M059J (cell line): Measurements from ENCODE around the gene RABAC1. TPM values are rescaled to one million over a fixed set of nuclear protein-coding genes. Genes with fewer than 3 reads are reported as not detected.

Experiments
- DNase-seq: peaks from one replicate; pipeline ENCODE4 v3.0.0-alpha.2; 2012; ENCODE audit warnings: low read depth
- total RNA-seq: library from RNA; depleted of rRNA; stranded (reverse); fragments of >200 nt; shearing (Covaris generic); gene quantifications from 2 replicates; pipeline ENCODE4 v1.2.3, GENCODE V29; 2014

Gene RABAC1
- total RNA-seq, 1 experiment from 2014 or later, result 244 TPM

GRCh38 chr19:41990028-41990427 lies 30.9 kb upstream of the RABAC1 start:
- no peak for DNase-seq

- no peak for DNase-seq
These were observed 29.8 kb upstream of the RABAC1 start for GRCh38 chr19:41988947-41989346.

- no peak for DNase-seq
These were observed 28.2 kb upstream of the RABAC1 start for GRCh38 chr19:41987141-41987860.

- DNase-seq, result no peak
These were observed 25.8 kb upstream of the RABAC1 start for GRCh38 chr19:41984961-41985360.

GRCh38 chr19:41981724-41982123 lies 22.6 kb upstream of the RABAC1 start:
- no peak for DNase-seq

GRCh38 chr19:41978470-41978869 lies 19.3 kb upstream of the RABAC1 start:
- DNase-seq, result no peak

GRCh38 chr19:41977916-41978315 lies 18.8 kb upstream of the RABAC1 start:
- no peak for DNase-seq

- DNase-seq, result no peak
These were observed 15.5 kb upstream of the RABAC1 start for GRCh38 chr19:41974652-41975051.

- no peak for DNase-seq
These were observed 12.2 kb upstream of the RABAC1 start for GRCh38 chr19:41971363-41971762.

- no peak for DNase-seq
These were observed 10.8 kb upstream of the RABAC1 start for GRCh38 chr19:41969772-41970458.

- no peak for DNase-seq
These were observed 9.9 kb upstream of the RABAC1 start for GRCh38 chr19:41968751-41969595.

GRCh38 chr19:41967054-41967783 lies 8.1 kb upstream of the RABAC1 start:
- DNase-seq, result no peak

GRCh38 chr19:41965106-41965505 lies 6.0 kb upstream of the RABAC1 start:
- DNase-seq, result no peak

GRCh38 chr19:41960973-41961372 lies 1.9 kb upstream of the RABAC1 start:
- no peak for DNase-seq

GRCh38 chr19:41958367-41959055 lies 610 bp downstream of the RABAC1 start:
- DNase-seq, result peak; percentile 75

GRCh38 chr19:41957838-41958366 lies 1.2 kb downstream of the RABAC1 start:
- DNase-seq, result peak; percentile 89

- DNase-seq, result no peak
These were observed 1.8 kb downstream of the RABAC1 start for GRCh38 chr19:41957161-41957837.

- DNase-seq, result no peak
These were observed 2.5 kb downstream of the RABAC1 start for GRCh38 chr19:41956621-41957020.

GRCh38 chr19:41955521-41955920 lies 3.6 kb downstream of the RABAC1 start:
- DNase-seq, result no peak

GRCh38 chr19:41951686-41952172 lies 7.4 kb downstream of the RABAC1 start:
- peak; percentile 57 for DNase-seq
